Adrenal gland (tissue), 12 donors: ENCODE results near the gene COL23A1. TPM values are rescaled to one million over a fixed set of nuclear protein-coding genes. Genes with fewer than 3 reads are reported as not detected.

ENCODE experiments used
- DNase-seq, 7 donors: peaks; one replicate each; pipeline ENCODE4 v3.0.0-alpha.2; 2019 to 2020
- H3K27ac ChIP-seq, 5 donors: fragments of 200-600 bp; sonication (generic) in 4 of 5; 1 replicate in 3 of 5; 2 replicates in 2 of 5; pipeline versions ENCODE4 v1.5.1 to v1.8.0; 2016 to 2020; ENCODE audit warnings: mild to moderate bottlenecking in 1 of 5
- H3K27me3 ChIP-seq: fragments of 200-600 bp; 2 replicates; pipeline ENCODE4 v1.8.0; 2021
- H3K36me3 ChIP-seq, 2 donors: fragments of 200-600 bp; replicated peaks in 1 of 2; 1 replicate in 1 of 2; 2 replicates in 1 of 2; pipeline versions ENCODE4 v1.5.1 to v1.8.0; 2018 to 2022
- H3K4me1 ChIP-seq, 2 donors: fragments of 200-600 bp; replicated peaks in 1 of 2; 1 replicate in 1 of 2; 2 replicates in 1 of 2; pipeline versions ENCODE4 v1.5.1 to v1.8.0; 2018 to 2021
- H3K4me3 ChIP-seq, 4 donors: fragments of 200-600 bp; sonication (generic) in 3 of 4; one replicate each; pipeline ENCODE4 v1.5.1; 2016 to 2018
- H3K9me3 ChIP-seq, 3 donors: fragments of 200-600 bp; sonication (generic) in 1 of 3; replicated peaks in 1 of 3; 1 replicate in 2 of 3; 2 replicates in 1 of 3; pipeline versions ENCODE4 v1.5.1 to v1.8.0; 2016 to 2021
- POLR2A ChIP-seq, 2 donors: fragments of 450-650 bp; IDR thresholded peaks; one replicate each; pipeline ENCODE4 v1.6.1; 2017; ENCODE audit warnings: antibody characterized with exemption in 2 of 2, mild to moderate bottlenecking in 2 of 2, moderate library complexity in 1 of 2
- WGBS, 4 donors: extraction: QIAGEN DNeasy Blood & Tissue Kit in 2 of 4; methylation state at CpG; one replicate each; pipeline versions ENCODE4 v1.1.5 to v1.1.7; 2013 to 2017; 5-methylcytosine and 5-hydroxymethylcytosine counted together
- intact Hi-C, 2 donors: fragments of 100-400 bp; cut with DNase I; formaldehyde crosslinking; loops; one replicate each; pipeline versions ENCODE4 v1.14.1 to v1.15.0; 2022 to 2023
- polyA plus RNA-seq, 3 donors: library from polyadenylated mRNA; stranded (reverse); fragments of 200-250 nt in 2 of 3; fragments of 350-450 nt in 1 of 3; fragmentation: Illumina TruSeq in 1 of 3; extraction: RNeasy Lipid Tissue Mini Kit (QIAGEN cat#74804) in 1 of 3; gene quantifications; one replicate each; pipeline ENCODE4 v1.2.3, GENCODE V29; 2013 to 2014
- total RNA-seq, 9 donors: library from RNA; depleted of rRNA in 4 of 9; stranded (reverse); fragments of >200 nt in 4 of 9; fragments of 120-200 nt in 1 of 9; fragmentation: NEBNext Ultra II Directional in 1 of 9; extraction: Animal tissue kit (Norgen Biotek cat#: 25700) in 1 of 9; gene quantifications; one replicate each; pipeline versions ENCODE4 v1.1.0 to v1.2.4, GENCODE V29; 2013 to 2023
- TF ChIP-seq, protein P1 (sequence below), 6 experiments: fragments of 450-650 bp in 4 of 6; fragments of 200-600 bp in 2 of 6; sonication (generic) in 1 of 6; IDR thresholded peaks; 1 replicate in 5 of 6; 2 replicates in 1 of 6; pipeline versions ENCODE4 v1.5.1 to v1.8.0; 2016 to 2021; ENCODE audit warnings: antibody characterized with exemption in 6 of 6, mild to moderate bottlenecking in 2 of 6, moderate library complexity in 1 of 6
- donor health status: healthy with polysubstance abuse.
- donor health status: Bipolar disorder and iron deficiency.
- donor health status: DM: yes; HTN: yes; CAD: no.
- donor health status: DM: no; HTN: no; CAD: no.
- donor health status: DM: no; HTN: no; CAD: no.
- donor health status: DM: yes; HTN: yes; CAD: no.

The COL23A1 gene
- total and polyA plus RNA-seq, 12 donors, result 0.09 to 4.4 (median 0.88) TPM

GRCh38 chr5:178238313-178238635 is 351.9 kb downstream of the COL23A1 start:
- Histone ChIP-seq H3K27ac (peak overlapping the region in 2 of 5 donors; percentile 10 to 51), H3K9me3 (no peaks in the 10 kb centered on the region), H3K4me1 (peaks cover 0 to 51% of the 10 kb centered on the region in 2 donors), H3K36me3 (no peaks in the 10 kb centered on the region), H3K27me3 (no peaks in the 10 kb centered on the region), H3K4me3 (no peak overlapping the region)
- intact Hi-C loops, result no loop called here
- DNase-seq, result no peak
- TF ChIP-seq, protein P1, sequence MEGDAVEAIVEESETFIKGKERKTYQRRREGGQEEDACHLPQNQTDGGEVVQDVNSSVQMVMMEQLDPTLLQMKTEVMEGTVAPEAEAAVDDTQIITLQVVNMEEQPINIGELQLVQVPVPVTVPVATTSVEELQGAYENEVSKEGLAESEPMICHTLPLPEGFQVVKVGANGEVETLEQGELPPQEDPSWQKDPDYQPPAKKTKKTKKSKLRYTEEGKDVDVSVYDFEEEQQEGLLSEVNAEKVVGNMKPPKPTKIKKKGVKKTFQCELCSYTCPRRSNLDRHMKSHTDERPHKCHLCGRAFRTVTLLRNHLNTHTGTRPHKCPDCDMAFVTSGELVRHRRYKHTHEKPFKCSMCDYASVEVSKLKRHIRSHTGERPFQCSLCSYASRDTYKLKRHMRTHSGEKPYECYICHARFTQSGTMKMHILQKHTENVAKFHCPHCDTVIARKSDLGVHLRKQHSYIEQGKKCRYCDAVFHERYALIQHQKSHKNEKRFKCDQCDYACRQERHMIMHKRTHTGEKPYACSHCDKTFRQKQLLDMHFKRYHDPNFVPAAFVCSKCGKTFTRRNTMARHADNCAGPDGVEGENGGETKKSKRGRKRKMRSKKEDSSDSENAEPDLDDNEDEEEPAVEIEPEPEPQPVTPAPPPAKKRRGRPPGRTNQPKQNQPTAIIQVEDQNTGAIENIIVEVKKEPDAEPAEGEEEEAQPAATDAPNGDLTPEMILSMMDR (IDR thresholded peaks at IDR 0.05), result no peak
- WGBS, 4 donors, result 90 to 98% (median 96%) methylated on average over 5 to 6 of the region's 6 CpGs

GRCh38 chr5:178237431-178238312 is 352.5 kb downstream of the COL23A1 start:
- WGBS, 4 donors, result 74 to 77% (median 74%) methylated on average over 6 to 13 of the region's 13 CpGs
- H3K4me3 ChIP-seq, result no peak overlapping the region
- no peaks in the 10 kb centered on the region for H3K27me3 ChIP-seq
- no peaks in the 10 kb centered on the region for H3K9me3 ChIP-seq
- peak overlapping the region in 2 of 5 donors; percentile 10 to 51 for H3K27ac ChIP-seq
- peaks cover 2 to 55% of the 10 kb centered on the region in 2 donors for H3K4me1 ChIP-seq
- intact Hi-C loops, result no loop called here
- DNase-seq, result no peak
- TF ChIP-seq, protein P1 (IDR thresholded peaks at IDR 0.05), result no peak
- TF ChIP-seq POLR2A (IDR thresholded peaks at IDR 0.05), result no peak
- no peaks in the 10 kb centered on the region for H3K36me3 ChIP-seq

GRCh38 chr5:178236679-178237078 is 353.5 kb downstream of the COL23A1 start:
- no peaks in the 10 kb centered on the region for H3K36me3 ChIP-seq
- 33 to 38% (median 34%) methylated on average over 3 to 4 of the region's 4 CpGs for WGBS, 4 donors
- peak overlapping the region in 1 of 5 donors; percentile 9 for H3K27ac ChIP-seq
- no peaks in the 10 kb centered on the region for H3K9me3 ChIP-seq
- peak in 5 of 7 donors; percentile 32 to 71 (median 54) for DNase-seq
- no peaks in the 10 kb centered on the region for H3K27me3 ChIP-seq
- H3K4me3 ChIP-seq, result no peak overlapping the region
- intact Hi-C loops, result no loop called here
- TF ChIP-seq, protein P1 (IDR thresholded peaks at IDR 0.05), result no peak
- no peak for TF ChIP-seq POLR2A (IDR thresholded peaks at IDR 0.05)
- H3K4me1 ChIP-seq, result peaks cover 9 to 58% of the 10 kb centered on the region in 2 donors

DNA sequence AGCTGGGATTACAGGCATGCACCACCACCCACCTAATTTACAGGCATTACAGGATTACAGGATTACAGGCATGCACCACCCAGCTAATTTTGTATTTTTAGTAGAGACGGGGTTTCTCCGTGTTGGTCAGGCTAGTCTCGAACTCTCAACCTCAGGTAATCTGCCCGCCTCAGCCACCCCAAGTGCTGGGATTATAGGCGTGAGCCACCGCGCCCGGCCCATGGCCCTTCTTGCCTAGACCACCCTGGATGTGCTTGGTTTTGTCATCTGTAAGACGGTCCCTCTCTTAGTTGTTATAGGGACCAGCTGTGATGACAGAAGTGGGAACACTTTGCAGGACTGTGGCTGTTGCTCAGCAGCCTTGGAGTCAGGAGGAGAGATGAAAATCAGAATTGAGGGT is 354.1 kb downstream of the COL23A1 start:
- no peak for DNase-seq
- TF ChIP-seq, protein P1 (IDR thresholded peaks at IDR 0.05), result no peak
- TF ChIP-seq POLR2A (IDR thresholded peaks at IDR 0.05), result no peak
- intact Hi-C loops, result no loop called here
- WGBS, 4 donors, result 89 to 93% (median 91%) methylated on average over 9 of the region's 9 CpGs
- Histone ChIP-seq H3K36me3 (no peaks in the 10 kb centered on the region), H3K9me3 (no peaks in the 10 kb centered on the region), H3K4me1 (peaks cover 15 to 64% of the 10 kb centered on the region in 2 donors), H3K27ac (no peak overlapping the region), H3K27me3 (no peaks in the 10 kb centered on the region), H3K4me3 (no peak overlapping the region)
